HG02571 (cell line): ENCODE results near the gene MYCT1.
"Not testable (repeated sequence)": the region's sequence is repeated elsewhere in the genome, so short reads cannot be mapped to it uniquely, and the experiment has no call there.

ENCODE experiments used
- ATAC-seq: cut with Tn5 transposase; IDR thresholded peaks from one replicate; pipeline ENCODE4 v1.9.1; 2021; ENCODE audit warnings: mild to moderate bottlenecking, moderate library complexity; ENCODE audit not compliant: unreplicated experiment

The MYCT1 gene

GRCh38 chr6:152697634-152698033, at the start of gene MYCT1:
Gene MYCT1, plus strand, starts transcription at chr6:152697897. Its CDS starts 6 bp downstream, at chr6:152697903.
- no peak for ATAC-seq

GRCh38 chr6:152648105-152648504, 49.6 kb upstream of the MYCT1 start:
- no peak for ATAC-seq

- no peak for ATAC-seq
Observed at GRCh38 chr6:152651986-152652385, 45.7 kb upstream of the MYCT1 start.

- no peak for ATAC-seq
Observed at GRCh38 chr6:152661776-152662175, 35.9 kb upstream of the MYCT1 start.

GRCh38 chr6:152669895-152670294, 27.8 kb upstream of the MYCT1 start:
- ATAC-seq, result no peak

- ATAC-seq, result no peak
Observed at GRCh38 chr6:152671171-152671570, 26.5 kb upstream of the MYCT1 start.

- ATAC-seq, result no peak
Observed at GRCh38 chr6:152673236-152673635, 24.5 kb upstream of the MYCT1 start.

GRCh38 chr6:152680151-152680550, 17.5 kb upstream of the MYCT1 start:
- ATAC-seq, result no peak

GRCh38 chr6:152680879-152681517, 16.7 kb upstream of the MYCT1 start:
- no peak for ATAC-seq

- ATAC-seq, result no peak
Observed at GRCh38 chr6:152682141-152682540, 15.6 kb upstream of the MYCT1 start.

- not testable (repeated sequence) for ATAC-seq
Observed at GRCh38 chr6:152682935-152683334, 14.8 kb upstream of the MYCT1 start.

- no peak for ATAC-seq
Observed at GRCh38 chr6:152685819-152686218, 11.9 kb upstream of the MYCT1 start.

- ATAC-seq, result no peak
Observed at GRCh38 chr6:152695372-152696045, 2.2 kb upstream of the MYCT1 start.

- ATAC-seq, result no peak
Observed at GRCh38 chr6:152696522-152696921, 1.2 kb upstream of the MYCT1 start.

GRCh38 chr6:152698692-152699091, 995 bp downstream of the MYCT1 start:
- ATAC-seq, result no peak

GRCh38 chr6:152700427-152700826, 2.7 kb downstream of the MYCT1 start:
- no peak for ATAC-seq

- ATAC-seq, result no peak
Observed at GRCh38 chr6:152701081-152701862, 3.6 kb downstream of the MYCT1 start.

GRCh38 chr6:152701863-152702401, 4.2 kb downstream of the MYCT1 start:
- ATAC-seq, result no peak

- not testable (repeated sequence) for ATAC-seq
Observed at GRCh38 chr6:152703750-152704149, 6.1 kb downstream of the MYCT1 start.

GRCh38 chr6:152705327-152705726, 7.6 kb downstream of the MYCT1 start:
- no peak for ATAC-seq

- ATAC-seq, result no peak
Observed at GRCh38 chr6:152716322-152716721, 18.6 kb downstream of the MYCT1 start.

GRCh38 chr6:152720974-152721373, 23.3 kb downstream of the MYCT1 start:
- ATAC-seq, result no peak
